SK-N-SH treated with all-trans-retinoic acid at 6 μM for 48 hours (cell line): Measurements from ENCODE around the gene CAMK2B.

Experiments
- ATAC-seq: fragments of 200-7000 bp; cut with Tn5 transposase; 3 replicates; pipeline ENCODE4 v1.9.1; 2020; ENCODE audit warnings: mild to moderate bottlenecking, moderate library complexity
- ARNTL ChIP-seq: fragments of 450-650 bp; formaldehyde crosslinking; IDR thresholded peaks from 2 replicates; pipeline ENCODE4 v1.5.0; 2020; ENCODE audit warnings: low read depth, mild to moderate bottlenecking, moderate library complexity, borderline replicate concordance
- BACH2 ChIP-seq: fragments of 250-450 bp; sonication (Bioruptor Pico); IDR thresholded peaks from 2 replicates; pipeline ENCODE4 v1.9.0; 2021; ENCODE audit warnings: mild to moderate bottlenecking, borderline replicate concordance
- CSDC2 ChIP-seq: fragments of 250-450 bp; sonication (Bioruptor Pico); IDR thresholded peaks from 2 replicates; pipeline ENCODE4 v1.5.0; 2020; ENCODE audit warnings: mild to moderate bottlenecking, moderate library complexity
- ESRRG ChIP-seq: fragments of 250-450 bp; sonication (Bioruptor Pico); IDR thresholded peaks from 2 replicates; pipeline ENCODE4 v1.6.1; 2021; ENCODE audit warnings: mild to moderate bottlenecking
- GLIS3 ChIP-seq: fragments of 250-450 bp; sonication (Bioruptor Pico); IDR thresholded peaks from 2 replicates; pipeline ENCODE4 v1.5.0; 2020; ENCODE audit warnings: mild to moderate bottlenecking, moderate library complexity
- ISL1 ChIP-seq: fragments of 250-450 bp; sonication (Bioruptor Pico); IDR thresholded peaks from 2 replicates; pipeline ENCODE4 v2.1.2; 2022; ENCODE audit warnings: mild to moderate bottlenecking, moderate library complexity
- PPARA ChIP-seq: fragments of 250-450 bp; sonication (Bioruptor Pico); IDR thresholded peaks from 2 replicates; pipeline ENCODE4 v1.5.0; 2020; ENCODE audit warnings: mild to moderate bottlenecking, borderline replicate concordance
- RARB ChIP-seq: fragments of 250-450 bp; sonication (Bioruptor Pico); IDR thresholded peaks from 2 replicates; pipeline ENCODE4 v1.8.0; 2021; ENCODE audit warnings: mild to moderate bottlenecking, moderate library complexity
- SNAI2 ChIP-seq: fragments of 250-450 bp; sonication (Bioruptor Pico); IDR thresholded peaks from 2 replicates; pipeline ENCODE4 v1.5.0; 2020; ENCODE audit warnings: mild to moderate bottlenecking, moderate library complexity
- TOX ChIP-seq: fragments of 250-450 bp; sonication (Bioruptor Pico); IDR thresholded peaks from 2 replicates; pipeline ENCODE4 v1.8.0; 2021; ENCODE audit warnings: mild to moderate bottlenecking, moderate library complexity, borderline replicate concordance
- ZC3H10 ChIP-seq: fragments of 250-450 bp; sonication (Bioruptor Pico); IDR thresholded peaks from 2 replicates; pipeline ENCODE4 v1.5.1; 2021; ENCODE audit warnings: mild to moderate bottlenecking, moderate library complexity
- ZFP30 ChIP-seq: fragments of 450-650 bp; formaldehyde crosslinking; IDR thresholded peaks from 2 replicates; pipeline ENCODE4 v1.5.0; 2022; ENCODE audit warnings: mild to moderate bottlenecking, moderate library complexity
- ZNF565 ChIP-seq: fragments of 450-650 bp; formaldehyde crosslinking; conservative IDR thresholded peaks from 2 replicates; pipeline ENCODE4 v1.5.0; 2020; ENCODE audit warnings: low read depth, mild to moderate bottlenecking, moderate library complexity
- ZNF70 ChIP-seq: fragments of 450-650 bp; formaldehyde crosslinking; IDR thresholded peaks from 2 replicates; pipeline ENCODE4 v1.5.0; 2020; ENCODE audit warnings: mild to moderate bottlenecking, moderate library complexity
- ZNF8 ChIP-seq: fragments of 450-650 bp; formaldehyde crosslinking; IDR thresholded peaks from 2 replicates; pipeline ENCODE4 v1.5.0; 2020; ENCODE audit warnings: mild to moderate bottlenecking, moderate library complexity
- TF ChIP-seq, protein P1 (sequence below): fragments of 250-450 bp; sonication (Bioruptor Pico); IDR thresholded peaks from 2 replicates; pipeline ENCODE4 v1.8.0; 2020; ENCODE audit warnings: mild to moderate bottlenecking, moderate library complexity, borderline replicate concordance
- TF ChIP-seq, protein P2 (sequence below): fragments of 250-450 bp; sonication (Bioruptor Pico); IDR thresholded peaks from 2 replicates; pipeline ENCODE4 v1.8.0; 2021; ENCODE audit warnings: low read depth, mild to moderate bottlenecking, moderate library complexity, borderline replicate concordance
- TF ChIP-seq, protein P3 (sequence below): fragments of 250-450 bp; sonication (Bioruptor Pico); IDR thresholded peaks from 2 replicates; pipeline ENCODE4 v1.5.0; 2020; ENCODE audit warnings: mild to moderate bottlenecking, moderate library complexity
- TF ChIP-seq, protein P4 (sequence below): fragments of 250-450 bp; sonication (Bioruptor Pico); IDR thresholded peaks from 2 replicates; pipeline ENCODE4 v1.5.1; 2020; ENCODE audit warnings: low read depth, mild to moderate bottlenecking, moderate library complexity

Gene CAMK2B

DNA sequence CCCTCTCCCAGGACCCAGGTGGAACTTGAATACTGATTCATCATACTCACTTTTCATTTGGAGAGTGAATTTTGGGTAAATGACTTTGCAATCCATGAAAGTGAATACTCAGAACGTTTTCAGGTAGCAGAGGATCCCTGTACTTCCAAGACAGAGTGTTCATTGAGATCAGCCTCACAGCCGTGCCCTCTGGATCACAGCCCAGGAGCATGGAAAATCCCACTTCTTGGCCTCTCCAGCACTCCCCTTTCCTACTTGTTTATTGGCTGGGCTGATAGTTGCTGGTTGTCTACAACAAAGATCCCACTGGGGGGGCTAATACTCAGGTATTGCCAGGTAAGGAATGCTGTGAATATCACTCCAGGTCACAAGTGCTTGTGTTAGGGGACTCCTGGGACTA, 142.0 kb downstream of the CAMK2B start:
- ATAC-seq = no peak
- no peak for TF ChIP-seq ARNTL (CRISPR knock-in tag)
- TF ChIP-seq, protein P1, sequence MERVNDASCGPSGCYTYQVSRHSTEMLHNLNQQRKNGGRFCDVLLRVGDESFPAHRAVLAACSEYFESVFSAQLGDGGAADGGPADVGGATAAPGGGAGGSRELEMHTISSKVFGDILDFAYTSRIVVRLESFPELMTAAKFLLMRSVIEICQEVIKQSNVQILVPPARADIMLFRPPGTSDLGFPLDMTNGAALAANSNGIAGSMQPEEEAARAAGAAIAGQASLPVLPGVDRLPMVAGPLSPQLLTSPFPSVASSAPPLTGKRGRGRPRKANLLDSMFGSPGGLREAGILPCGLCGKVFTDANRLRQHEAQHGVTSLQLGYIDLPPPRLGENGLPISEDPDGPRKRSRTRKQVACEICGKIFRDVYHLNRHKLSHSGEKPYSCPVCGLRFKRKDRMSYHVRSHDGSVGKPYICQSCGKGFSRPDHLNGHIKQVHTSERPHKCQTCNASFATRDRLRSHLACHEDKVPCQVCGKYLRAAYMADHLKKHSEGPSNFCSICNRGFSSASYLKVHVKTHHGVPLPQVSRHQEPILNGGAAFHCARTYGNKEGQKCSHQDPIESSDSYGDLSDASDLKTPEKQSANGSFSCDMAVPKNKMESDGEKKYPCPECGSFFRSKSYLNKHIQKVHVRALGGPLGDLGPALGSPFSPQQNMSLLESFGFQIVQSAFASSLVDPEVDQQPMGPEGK = no peak
- TF ChIP-seq, protein P2, sequence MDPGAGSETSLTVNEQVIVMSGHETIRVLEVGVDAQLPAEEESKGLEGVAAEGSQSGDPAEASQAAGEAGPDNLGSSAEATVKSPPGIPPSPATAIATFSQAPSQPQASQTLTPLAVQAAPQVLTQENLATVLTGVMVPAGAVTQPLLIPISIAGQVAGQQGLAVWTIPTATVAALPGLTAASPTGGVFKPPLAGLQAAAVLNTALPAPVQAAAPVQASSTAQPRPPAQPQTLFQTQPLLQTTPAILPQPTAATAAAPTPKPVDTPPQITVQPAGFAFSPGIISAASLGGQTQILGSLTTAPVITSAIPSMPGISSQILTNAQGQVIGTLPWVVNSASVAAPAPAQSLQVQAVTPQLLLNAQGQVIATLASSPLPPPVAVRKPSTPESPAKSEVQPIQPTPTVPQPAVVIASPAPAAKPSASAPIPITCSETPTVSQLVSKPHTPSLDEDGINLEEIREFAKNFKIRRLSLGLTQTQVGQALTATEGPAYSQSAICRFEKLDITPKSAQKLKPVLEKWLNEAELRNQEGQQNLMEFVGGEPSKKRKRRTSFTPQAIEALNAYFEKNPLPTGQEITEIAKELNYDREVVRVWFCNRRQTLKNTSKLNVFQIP (CRISPR knock-in tag) = no peak

DNA sequence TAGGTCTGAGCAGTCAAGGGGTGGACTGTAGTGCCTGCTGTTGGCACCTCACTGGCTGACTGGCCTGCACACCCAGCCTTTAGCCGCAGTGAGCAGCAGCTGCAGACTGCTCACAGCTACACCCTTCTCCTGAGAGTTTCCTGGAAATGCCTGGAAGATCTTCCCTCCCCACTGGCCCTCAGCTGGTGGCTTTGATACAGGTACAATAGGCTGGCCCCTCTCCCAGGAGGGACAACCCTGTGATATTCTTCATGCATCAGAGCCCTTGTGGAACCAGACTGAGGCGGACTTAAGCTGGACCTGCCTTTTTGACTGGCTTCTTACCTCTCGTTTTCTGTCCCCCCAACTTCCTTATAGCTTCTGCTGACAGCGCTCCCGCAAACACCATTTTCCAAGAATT, 142.6 kb downstream of the CAMK2B start:
- no peak for ATAC-seq
- TF ChIP-seq, protein P1 = no peak
- TF ChIP-seq SNAI2 (CRISPR knock-in tag) = no peak
- no peak for TF ChIP-seq ARNTL (CRISPR knock-in tag)
- TF ChIP-seq ESRRG (CRISPR knock-in tag) = no peak
- no peak for TF ChIP-seq BACH2 (CRISPR knock-in tag)
- TF ChIP-seq PPARA (CRISPR knock-in tag) = no peak
- TF ChIP-seq CSDC2 = no peak
- no peak for TF ChIP-seq ZNF70
- no peak for TF ChIP-seq TOX (CRISPR knock-in tag)
- TF ChIP-seq RARB (CRISPR knock-in tag) = no peak
- no peak for TF ChIP-seq ZC3H10 (CRISPR knock-in tag)
- TF ChIP-seq ZNF565 = no peak
- no peak for TF ChIP-seq ZNF8 (CRISPR knock-in tag)
- TF ChIP-seq ZFP30 = no peak
- TF ChIP-seq, protein P3, sequence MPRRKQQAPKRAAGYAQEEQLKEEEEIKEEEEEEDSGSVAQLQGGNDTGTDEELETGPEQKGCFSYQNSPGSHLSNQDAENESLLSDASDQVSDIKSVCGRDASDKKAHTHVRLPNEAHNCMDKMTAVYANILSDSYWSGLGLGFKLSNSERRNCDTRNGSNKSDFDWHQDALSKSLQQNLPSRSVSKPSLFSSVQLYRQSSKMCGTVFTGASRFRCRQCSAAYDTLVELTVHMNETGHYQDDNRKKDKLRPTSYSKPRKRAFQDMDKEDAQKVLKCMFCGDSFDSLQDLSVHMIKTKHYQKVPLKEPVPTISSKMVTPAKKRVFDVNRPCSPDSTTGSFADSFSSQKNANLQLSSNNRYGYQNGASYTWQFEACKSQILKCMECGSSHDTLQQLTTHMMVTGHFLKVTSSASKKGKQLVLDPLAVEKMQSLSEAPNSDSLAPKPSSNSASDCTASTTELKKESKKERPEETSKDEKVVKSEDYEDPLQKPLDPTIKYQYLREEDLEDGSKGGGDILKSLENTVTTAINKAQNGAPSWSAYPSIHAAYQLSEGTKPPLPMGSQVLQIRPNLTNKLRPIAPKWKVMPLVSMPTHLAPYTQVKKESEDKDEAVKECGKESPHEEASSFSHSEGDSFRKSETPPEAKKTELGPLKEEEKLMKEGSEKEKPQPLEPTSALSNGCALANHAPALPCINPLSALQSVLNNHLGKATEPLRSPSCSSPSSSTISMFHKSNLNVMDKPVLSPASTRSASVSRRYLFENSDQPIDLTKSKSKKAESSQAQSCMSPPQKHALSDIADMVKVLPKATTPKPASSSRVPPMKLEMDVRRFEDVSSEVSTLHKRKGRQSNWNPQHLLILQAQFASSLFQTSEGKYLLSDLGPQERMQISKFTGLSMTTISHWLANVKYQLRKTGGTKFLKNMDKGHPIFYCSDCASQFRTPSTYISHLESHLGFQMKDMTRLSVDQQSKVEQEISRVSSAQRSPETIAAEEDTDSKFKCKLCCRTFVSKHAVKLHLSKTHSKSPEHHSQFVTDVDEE (CRISPR knock-in tag) = no peak
- TF ChIP-seq, protein P4, sequence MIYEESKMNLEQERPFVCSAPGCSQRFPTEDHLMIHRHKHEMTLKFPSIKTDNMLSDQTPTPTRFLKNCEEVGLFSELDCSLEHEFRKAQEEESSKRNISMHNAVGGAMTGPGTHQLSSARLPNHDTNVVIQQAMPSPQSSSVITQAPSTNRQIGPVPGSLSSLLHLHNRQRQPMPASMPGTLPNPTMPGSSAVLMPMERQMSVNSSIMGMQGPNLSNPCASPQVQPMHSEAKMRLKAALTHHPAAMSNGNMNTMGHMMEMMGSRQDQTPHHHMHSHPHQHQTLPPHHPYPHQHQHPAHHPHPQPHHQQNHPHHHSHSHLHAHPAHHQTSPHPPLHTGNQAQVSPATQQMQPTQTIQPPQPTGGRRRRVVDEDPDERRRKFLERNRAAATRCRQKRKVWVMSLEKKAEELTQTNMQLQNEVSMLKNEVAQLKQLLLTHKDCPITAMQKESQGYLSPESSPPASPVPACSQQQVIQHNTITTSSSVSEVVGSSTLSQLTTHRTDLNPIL (CRISPR knock-in tag) = no peak
- no peak for TF ChIP-seq ISL1
- TF ChIP-seq GLIS3 (CRISPR knock-in tag) = no peak
- TF ChIP-seq, all 23 proteins: peak for 0

DNA sequence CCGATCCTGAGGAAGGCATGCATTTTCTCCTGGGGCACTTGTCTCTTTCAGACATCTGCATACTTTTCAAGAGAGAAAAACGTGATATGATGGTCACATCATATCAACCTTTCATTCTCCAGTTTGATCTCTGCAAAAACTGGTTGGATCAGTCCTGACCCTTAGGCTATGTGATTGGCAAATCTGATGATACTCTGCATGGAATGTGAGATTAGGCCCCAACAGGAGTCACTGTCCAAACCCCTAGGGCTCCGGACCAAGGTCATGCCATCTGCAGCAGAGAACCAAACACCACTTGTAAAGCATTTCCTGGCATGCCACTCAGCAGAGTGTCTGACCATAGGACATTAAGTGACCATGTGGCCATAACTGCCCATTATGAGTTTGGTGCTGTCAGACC, 144.8 kb downstream of the CAMK2B start:
- no peak for TF ChIP-seq ESRRG (CRISPR knock-in tag)
- no peak for TF ChIP-seq ZC3H10 (CRISPR knock-in tag)
- TF ChIP-seq ZNF8 (CRISPR knock-in tag) = no peak
- no peak for ATAC-seq

DNA sequence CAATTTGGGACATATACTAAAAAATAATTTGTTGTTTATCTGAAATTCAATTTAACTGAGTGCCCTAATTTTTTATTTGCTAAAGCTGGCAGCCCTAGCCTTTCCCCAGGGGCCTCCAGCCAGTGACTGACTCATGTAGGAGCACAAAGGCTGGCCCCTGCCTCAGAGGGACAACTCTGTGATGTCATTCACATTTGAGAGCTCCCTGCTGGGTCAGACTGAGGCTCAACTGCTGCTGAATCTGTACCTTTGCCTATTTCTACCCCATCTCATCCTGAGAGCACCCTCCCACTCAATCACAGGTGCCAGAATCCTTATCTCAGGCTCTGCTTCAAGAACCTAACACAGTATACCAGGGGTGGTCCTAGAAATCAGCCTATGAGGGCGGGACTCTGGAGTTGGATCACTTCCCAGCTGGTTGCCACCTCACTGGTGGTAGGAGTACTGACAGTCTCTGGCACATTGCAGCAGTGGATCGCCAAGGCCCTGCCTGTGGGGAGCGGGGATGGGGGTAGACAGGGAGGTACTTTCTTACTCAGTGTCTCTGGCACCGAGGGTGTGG, 147.7 kb downstream of the CAMK2B start:
- no peak for TF ChIP-seq ZFP30
- ATAC-seq = peak; percentile 84
